Measurements from ENCODE around the gene NDFIP1.

GRCh38 chr5:142175461-142176142 is 67.0 kb downstream of the NDFIP1 start:
- no peak for TF ChIP-seq CTCF (IDR thresholded peaks at IDR 0.05)
- no peak for TF ChIP-seq POLR2A (IDR thresholded peaks at IDR 0.05)
- TF ChIP-seq POLR2AphosphoS5 (IDR thresholded peaks at IDR 0.05; ENCODE audit: insufficient read depth in 1 of 2, low read depth in 1 of 2) = no peak
